ENCODE results near the gene SSUH2. TPM values are rescaled to one million over a fixed set of nuclear protein-coding genes. Genes with fewer than 3 reads are reported as not detected.
"Not testable (repeated sequence)": the region's sequence is repeated elsewhere in the genome, so short reads cannot be mapped to it uniquely, and the experiment has no call there.

The SSUH2 gene
- total RNA-seq, 2 donors from 2014 or later, result 0.24 to 0.32 TPM

- intact Hi-C loops (cut with DNase I), result no loop called here
These were observed 15.8 kb upstream of the SSUH2 start for GRCh38 chr3:8660175-8661118.

GRCh38 chr3:8659242-8659641 is 14.6 kb upstream of the SSUH2 start:
- intact Hi-C loops (cut with DNase I), result no loop called here
- no peak for DNase-seq (ENCODE audit: low spot score)

More at GRCh38 chr3:8660175-8661118, 15.8 kb upstream of the SSUH2 start:
- no peak for DNase-seq (ENCODE audit: low spot score)

- intact Hi-C loops (cut with DNase I), result no loop called here
- peak; percentile 85 for DNase-seq (ENCODE audit: low spot score)
These were observed 14.0 kb upstream of the SSUH2 start for GRCh38 chr3:8658306-8659212.

- no peak for DNase-seq (ENCODE audit: low spot score)
- intact Hi-C loops (cut with DNase I), result no loop called here
These were observed 13.3 kb upstream of the SSUH2 start for GRCh38 chr3:8657804-8658305.

- DNase-seq (ENCODE audit: low spot score), result no peak
- intact Hi-C loops (cut with DNase I), result no loop called here
These were observed 11.6 kb upstream of the SSUH2 start for GRCh38 chr3:8656240-8656639.

GRCh38 chr3:8655387-8655835 is 10.8 kb upstream of the SSUH2 start:
- intact Hi-C loops (cut with DNase I), result no loop called here
- DNase-seq (ENCODE audit: low spot score), result no peak

GRCh38 chr3:8654572-8655329 is 10.2 kb upstream of the SSUH2 start:
- intact Hi-C loops (cut with DNase I); DNase-seq (ENCODE audit: low spot score): not testable (repeated sequence)

GRCh38 chr3:8653800-8654408 is 9.3 kb upstream of the SSUH2 start:
- DNase-seq (ENCODE audit: low spot score), result no peak
- intact Hi-C loops (cut with DNase I), result no loop called here

- DNase-seq (ENCODE audit: low spot score), result no peak
- intact Hi-C loops (cut with DNase I), result no loop called here
These were observed 7.9 kb upstream of the SSUH2 start for GRCh38 chr3:8652324-8652987.

- intact Hi-C loops (cut with DNase I), result no loop called here
- DNase-seq (ENCODE audit: low spot score), result no peak
These were observed 7.1 kb upstream of the SSUH2 start for GRCh38 chr3:8651418-8652323.

- DNase-seq (ENCODE audit: low spot score), result no peak
- intact Hi-C loops (cut with DNase I), result no loop called here
These were observed 6.2 kb upstream of the SSUH2 start for GRCh38 chr3:8650583-8651416.

- no peak for DNase-seq (ENCODE audit: low spot score)
- intact Hi-C loops (cut with DNase I), result no loop called here
These were observed 5.2 kb upstream of the SSUH2 start for GRCh38 chr3:8649757-8650156.

GRCh38 chr3:8648909-8649741 is 4.5 kb upstream of the SSUH2 start:
- DNase-seq (ENCODE audit: low spot score), result no peak
- intact Hi-C loops (cut with DNase I), result no loop called here

- intact Hi-C loops (cut with DNase I), result no loop called here
- no peak for DNase-seq (ENCODE audit: low spot score)
These were observed 2.8 kb upstream of the SSUH2 start for GRCh38 chr3:8647137-8647985.
